ENCODE results near the gene AIRE.

The AIRE gene

GRCh38 chr21:44291078-44291935 is 5.6 kb downstream of the AIRE start:
- Histone ChIP-seq H3K4me3 (ENCODE audit: insufficient read depth in 1 of 2, low read depth in 1 of 2, low read length in 2 of 2) (no peak overlapping the region), H2BK12ac (ENCODE audit: low read length in 2 of 2) (no peak overlapping the region), H4K8ac (ENCODE audit: low read length) (no peak overlapping the region), H3K4me2 (ENCODE audit: low read length, poor library complexity, severe bottlenecking) (no peak overlapping the region), H3K23ac (ENCODE audit: low read length in 2 of 2) (no peak overlapping the region), H3K18ac (ENCODE audit: low read depth in 1 of 2, low read length in 2 of 2) (no peak overlapping the region), H3K9ac (ENCODE audit: low read length) (no peak overlapping the region), H3K27me3 (ENCODE audit: control insufficient read depth in 1 of 2, insufficient read depth in 1 of 2, low read length in 2 of 2) (peaks cover 60 to 67% of the 10 kb centered on the region in 2 experiments), H2BK5ac (ENCODE audit: low read depth, low read length, poor library complexity, severe bottlenecking) (no peak overlapping the region), H3K27ac (ENCODE audit: low read length, poor library complexity, severe bottlenecking) (no peak overlapping the region), H2AFZ (ENCODE audit: low read depth, low read length) (no peak overlapping the region), H3K79me1 (replicated peaks; ENCODE audit: low read length, poor library complexity, severe bottlenecking) (no peaks in the 10 kb centered on the region), H4K91ac (ENCODE audit: low read length) (no peak overlapping the region), H2BK15ac (ENCODE audit: low read depth, poor library complexity, severe bottlenecking) (no peak overlapping the region), H3K9me3 (ENCODE audit: control insufficient read depth, low read length) (no peaks in the 10 kb centered on the region), H3K14ac (ENCODE audit: low read length in 2 of 2) (no peak overlapping the region), H3K4ac (ENCODE audit: low read depth in 1 of 2, low read length in 2 of 2) (no peak overlapping the region), H3K36me3 (ENCODE audit: control insufficient read depth in 1 of 2, insufficient read depth in 2 of 2, low read depth in 1 of 2, low read length in 2 of 2) (no peaks in the 10 kb centered on the region), H2BK120ac (ENCODE audit: low read depth, low read length) (no peak overlapping the region), H3K4me1 (ENCODE audit: control insufficient read depth, insufficient read depth, low read depth, low read length) (peaks cover 26% of the 10 kb centered on the region), H2AK5ac (ENCODE audit: low read length, severe bottlenecking) (no peak overlapping the region)
- no peak for DNase-seq
- 86% methylated on average over 33 of the region's 33 CpGs for WGBS

- Histone ChIP-seq H2BK120ac (ENCODE audit: low read depth, low read length) (no peak overlapping the region), H3K27ac (ENCODE audit: low read length, poor library complexity, severe bottlenecking) (no peak overlapping the region), H2AFZ (ENCODE audit: low read depth, low read length) (no peak overlapping the region), H4K91ac (ENCODE audit: low read length) (peak overlapping the region; percentile 8), H3K4ac (ENCODE audit: low read depth in 1 of 2, low read length in 2 of 2) (no peak overlapping the region), H3K9me3 (ENCODE audit: control insufficient read depth, low read length) (no peaks in the 10 kb centered on the region), H3K9ac (ENCODE audit: low read length) (no peak overlapping the region), H2BK5ac (ENCODE audit: low read depth, low read length, poor library complexity, severe bottlenecking) (no peak overlapping the region), H3K27me3 (ENCODE audit: control insufficient read depth in 1 of 2, insufficient read depth in 1 of 2, low read length in 2 of 2) (peaks cover 54 to 58% of the 10 kb centered on the region in 2 experiments), H2AK5ac (ENCODE audit: low read length, severe bottlenecking) (no peak overlapping the region), H2BK15ac (ENCODE audit: low read depth, poor library complexity, severe bottlenecking) (no peak overlapping the region), H2BK12ac (ENCODE audit: low read length in 2 of 2) (no peak overlapping the region), H3K14ac (ENCODE audit: low read length in 2 of 2) (no peak overlapping the region), H3K36me3 (ENCODE audit: control insufficient read depth in 1 of 2, insufficient read depth in 2 of 2, low read depth in 1 of 2, low read length in 2 of 2) (no peaks in the 10 kb centered on the region), H3K18ac (ENCODE audit: low read depth in 1 of 2, low read length in 2 of 2) (no peak overlapping the region), H3K4me1 (ENCODE audit: control insufficient read depth, insufficient read depth, low read depth, low read length) (peaks cover 26% of the 10 kb centered on the region), H3K4me3 (ENCODE audit: insufficient read depth in 1 of 2, low read depth in 1 of 2, low read length in 2 of 2) (no peak overlapping the region), H3K79me1 (replicated peaks; ENCODE audit: low read length, poor library complexity, severe bottlenecking) (no peaks in the 10 kb centered on the region), H4K8ac (ENCODE audit: low read length) (no peak overlapping the region), H3K4me2 (ENCODE audit: low read length, poor library complexity, severe bottlenecking) (no peak overlapping the region), H3K23ac (ENCODE audit: low read length in 2 of 2) (no peak overlapping the region)
- no peak for DNase-seq
- 74% methylated on average over 25 of the region's 25 CpGs for WGBS
Observed at GRCh38 chr21:44291936-44292811, 6.5 kb downstream of the AIRE start.

GRCh38 chr21:44292812-44293195 is 7.1 kb downstream of the AIRE start:
- no peak overlapping the region for H3K9ac ChIP-seq (ENCODE audit: low read length)
- H4K91ac ChIP-seq (ENCODE audit: low read length) = no peak overlapping the region
- H3K4me3 ChIP-seq (ENCODE audit: insufficient read depth in 1 of 2, low read depth in 1 of 2, low read length in 2 of 2) = no peak overlapping the region
- H3K4me1 ChIP-seq (ENCODE audit: control insufficient read depth, insufficient read depth, low read depth, low read length) = peaks cover 26% of the 10 kb centered on the region
- H3K9me3 ChIP-seq (ENCODE audit: control insufficient read depth, low read length) = no peaks in the 10 kb centered on the region
- no peak overlapping the region for H2AFZ ChIP-seq (ENCODE audit: low read depth, low read length)
- H3K36me3 ChIP-seq (ENCODE audit: control insufficient read depth in 1 of 2, insufficient read depth in 2 of 2, low read depth in 1 of 2, low read length in 2 of 2) = no peaks in the 10 kb centered on the region
- H2BK5ac ChIP-seq (ENCODE audit: low read depth, low read length, poor library complexity, severe bottlenecking) = no peak overlapping the region
- peak overlapping the region; percentile 18 for H2BK15ac ChIP-seq (ENCODE audit: low read depth, poor library complexity, severe bottlenecking)
- DNase-seq = no peak
- H2BK120ac ChIP-seq (ENCODE audit: low read depth, low read length) = no peak overlapping the region
- WGBS = 90% methylated on average over 15 of the region's 15 CpGs
- no peak overlapping the region for H2AK5ac ChIP-seq (ENCODE audit: low read length, severe bottlenecking)
- no peak overlapping the region for H3K27ac ChIP-seq (ENCODE audit: low read length, poor library complexity, severe bottlenecking)
- H4K8ac ChIP-seq (ENCODE audit: low read length) = no peak overlapping the region
- peaks cover 49 to 53% of the 10 kb centered on the region in 2 experiments for H3K27me3 ChIP-seq (ENCODE audit: control insufficient read depth in 1 of 2, insufficient read depth in 1 of 2, low read length in 2 of 2)
- H3K18ac ChIP-seq (ENCODE audit: low read depth in 1 of 2, low read length in 2 of 2) = no peak overlapping the region
- H3K79me1 ChIP-seq (replicated peaks; ENCODE audit: low read length, poor library complexity, severe bottlenecking) = no peaks in the 10 kb centered on the region
- no peak overlapping the region for H2BK12ac ChIP-seq (ENCODE audit: low read length in 2 of 2)
- no peak overlapping the region for H3K4me2 ChIP-seq (ENCODE audit: low read length, poor library complexity, severe bottlenecking)
- no peak overlapping the region for H3K14ac ChIP-seq (ENCODE audit: low read length in 2 of 2)
- no peak overlapping the region for H3K4ac ChIP-seq (ENCODE audit: low read depth in 1 of 2, low read length in 2 of 2)
- no peak overlapping the region for H3K23ac ChIP-seq (ENCODE audit: low read length in 2 of 2)

All from mesenchymal stem cell (in vitro differentiated cells and primary cell).